ENCODE data around the gene SV2C. TPM values are rescaled to one million over a fixed set of nuclear protein-coding genes. Genes with fewer than 3 reads are reported as not detected.

Gene SV2C
- total RNA-seq, 1 donor: not detected

DNA sequence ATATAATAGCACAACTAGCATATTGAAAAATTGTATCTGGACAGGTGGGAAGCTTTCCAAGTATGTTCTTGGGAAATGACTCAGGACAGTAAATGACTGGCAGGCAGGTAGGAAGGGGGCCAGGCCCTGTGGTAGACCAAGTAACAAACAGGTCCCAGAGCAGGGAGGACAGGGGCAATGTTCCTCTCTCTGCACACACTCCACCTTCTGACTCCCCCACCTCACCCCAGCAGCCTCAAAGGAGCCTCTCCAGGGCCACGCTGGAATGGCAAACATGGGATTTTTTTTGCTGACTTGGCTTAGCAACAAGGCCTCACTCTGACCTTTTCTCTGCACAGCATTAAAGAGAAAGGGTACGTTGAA, 288.8 kb downstream of the SV2C start:
- H4K20me1 ChIP-seq (ENCODE audit: insufficient read depth, low read length): no peaks in the 10 kb centered on the region
- no peak for DNase-seq (ENCODE audit: insufficient read length, low spot score, missing footprints)
- no peaks in the 10 kb centered on the region for H3K36me3 ChIP-seq (ENCODE audit: insufficient read depth, low read length)
- H3K4me2 ChIP-seq (ENCODE audit: insufficient read depth, low read length): no peak overlapping the region
- H3K27ac ChIP-seq (ENCODE audit: low read depth, low read length): no peak overlapping the region
- no peaks in the 10 kb centered on the region for H3K79me2 ChIP-seq (ENCODE audit: insufficient read depth, low read length)
- H3K9me3 ChIP-seq (ENCODE audit: low read depth, low read length): no peaks in the 10 kb centered on the region
- H3K27me3 ChIP-seq (ENCODE audit: insufficient read depth, low read length): no peaks in the 10 kb centered on the region
- peaks cover 3% of the 10 kb centered on the region for H3K4me1 ChIP-seq (ENCODE audit: insufficient read depth, low read length)
- H3K4me3 ChIP-seq (ENCODE audit: insufficient read depth, low read length): no peak overlapping the region
- H2AFZ ChIP-seq (ENCODE audit: low read length): no peak overlapping the region
- TF ChIP-seq, protein P1, sequence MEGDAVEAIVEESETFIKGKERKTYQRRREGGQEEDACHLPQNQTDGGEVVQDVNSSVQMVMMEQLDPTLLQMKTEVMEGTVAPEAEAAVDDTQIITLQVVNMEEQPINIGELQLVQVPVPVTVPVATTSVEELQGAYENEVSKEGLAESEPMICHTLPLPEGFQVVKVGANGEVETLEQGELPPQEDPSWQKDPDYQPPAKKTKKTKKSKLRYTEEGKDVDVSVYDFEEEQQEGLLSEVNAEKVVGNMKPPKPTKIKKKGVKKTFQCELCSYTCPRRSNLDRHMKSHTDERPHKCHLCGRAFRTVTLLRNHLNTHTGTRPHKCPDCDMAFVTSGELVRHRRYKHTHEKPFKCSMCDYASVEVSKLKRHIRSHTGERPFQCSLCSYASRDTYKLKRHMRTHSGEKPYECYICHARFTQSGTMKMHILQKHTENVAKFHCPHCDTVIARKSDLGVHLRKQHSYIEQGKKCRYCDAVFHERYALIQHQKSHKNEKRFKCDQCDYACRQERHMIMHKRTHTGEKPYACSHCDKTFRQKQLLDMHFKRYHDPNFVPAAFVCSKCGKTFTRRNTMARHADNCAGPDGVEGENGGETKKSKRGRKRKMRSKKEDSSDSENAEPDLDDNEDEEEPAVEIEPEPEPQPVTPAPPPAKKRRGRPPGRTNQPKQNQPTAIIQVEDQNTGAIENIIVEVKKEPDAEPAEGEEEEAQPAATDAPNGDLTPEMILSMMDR (IDR thresholded peaks at IDR 0.05; ENCODE audit: extremely low read depth, low read depth, low read length): no peak

DNA sequence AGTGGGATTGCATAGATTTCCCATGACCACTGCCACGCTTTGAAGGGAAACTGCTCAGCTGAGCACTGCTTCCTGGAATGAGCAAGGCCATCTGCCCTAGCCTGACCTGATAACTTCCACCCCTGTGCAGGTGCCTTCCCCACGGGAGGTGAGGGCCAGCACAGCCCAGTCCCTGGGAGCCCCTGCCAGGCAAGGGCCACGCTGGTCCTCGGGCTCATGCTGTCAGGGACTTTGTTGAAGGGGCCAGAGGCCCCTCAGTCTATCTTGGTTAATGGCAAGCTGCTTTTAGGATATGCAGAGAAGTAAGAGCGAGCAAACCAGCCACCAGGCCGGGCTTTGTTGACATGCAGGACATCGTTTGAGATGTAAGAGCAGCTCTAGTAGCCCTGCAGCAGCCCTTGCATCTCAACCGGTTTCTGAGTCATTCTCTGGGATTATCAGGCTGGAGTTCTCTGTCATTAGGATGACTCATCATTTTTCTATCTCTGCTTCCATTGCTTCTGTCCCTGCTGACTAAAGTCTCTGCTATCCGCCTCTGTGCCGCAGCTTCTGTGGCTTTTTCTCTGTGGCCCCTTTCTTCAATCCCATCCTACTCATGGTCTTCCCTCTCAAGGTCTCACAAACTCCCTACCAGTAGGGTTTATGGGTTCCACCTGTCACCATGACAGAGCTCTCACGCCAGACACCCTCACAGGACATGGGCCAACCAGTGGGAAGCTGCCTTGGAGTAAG, 289.3 kb downstream of the SV2C start:
- no peak overlapping the region for H3K4me3 ChIP-seq (ENCODE audit: insufficient read depth, low read length)
- no peaks in the 10 kb centered on the region for H3K27me3 ChIP-seq (ENCODE audit: insufficient read depth, low read length)
- H3K27ac ChIP-seq (ENCODE audit: low read depth, low read length): no peak overlapping the region
- H3K4me2 ChIP-seq (ENCODE audit: insufficient read depth, low read length): no peak overlapping the region
- no peak overlapping the region for H2AFZ ChIP-seq (ENCODE audit: low read length)
- TF ChIP-seq, protein P1 (IDR thresholded peaks at IDR 0.05; ENCODE audit: extremely low read depth, low read depth, low read length): no peak
- H4K20me1 ChIP-seq (ENCODE audit: insufficient read depth, low read length): no peaks in the 10 kb centered on the region
- H3K36me3 ChIP-seq (ENCODE audit: insufficient read depth, low read length): no peaks in the 10 kb centered on the region
- H3K4me1 ChIP-seq (ENCODE audit: insufficient read depth, low read length): peaks cover 3% of the 10 kb centered on the region
- H3K9me3 ChIP-seq (ENCODE audit: low read depth, low read length): no peaks in the 10 kb centered on the region
- peak; percentile 84 for DNase-seq (ENCODE audit: insufficient read length, low spot score, missing footprints)
- H3K79me2 ChIP-seq (ENCODE audit: insufficient read depth, low read length): no peaks in the 10 kb centered on the region

GRCh38 chr5:76376148-76376865, 293.1 kb downstream of the SV2C start:
- no peaks in the 10 kb centered on the region for H3K9me3 ChIP-seq (ENCODE audit: low read depth, low read length)
- H3K4me3 ChIP-seq (ENCODE audit: insufficient read depth, low read length): no peak overlapping the region
- TF ChIP-seq, protein P1 (IDR thresholded peaks at IDR 0.05; ENCODE audit: extremely low read depth, low read depth, low read length): no peak
- DNase-seq (ENCODE audit: insufficient read length, low spot score, missing footprints): no peak
- H3K4me1 ChIP-seq (ENCODE audit: insufficient read depth, low read length): peaks cover 3% of the 10 kb centered on the region
- no peak overlapping the region for H2AFZ ChIP-seq (ENCODE audit: low read length)
- no peak overlapping the region for H3K4me2 ChIP-seq (ENCODE audit: insufficient read depth, low read length)
- H4K20me1 ChIP-seq (ENCODE audit: insufficient read depth, low read length): no peaks in the 10 kb centered on the region
- H3K27me3 ChIP-seq (ENCODE audit: insufficient read depth, low read length): no peaks in the 10 kb centered on the region
- H3K36me3 ChIP-seq (ENCODE audit: insufficient read depth, low read length): no peaks in the 10 kb centered on the region
- H3K27ac ChIP-seq (ENCODE audit: low read depth, low read length): no peak overlapping the region
- no peaks in the 10 kb centered on the region for H3K79me2 ChIP-seq (ENCODE audit: insufficient read depth, low read length)

DNA sequence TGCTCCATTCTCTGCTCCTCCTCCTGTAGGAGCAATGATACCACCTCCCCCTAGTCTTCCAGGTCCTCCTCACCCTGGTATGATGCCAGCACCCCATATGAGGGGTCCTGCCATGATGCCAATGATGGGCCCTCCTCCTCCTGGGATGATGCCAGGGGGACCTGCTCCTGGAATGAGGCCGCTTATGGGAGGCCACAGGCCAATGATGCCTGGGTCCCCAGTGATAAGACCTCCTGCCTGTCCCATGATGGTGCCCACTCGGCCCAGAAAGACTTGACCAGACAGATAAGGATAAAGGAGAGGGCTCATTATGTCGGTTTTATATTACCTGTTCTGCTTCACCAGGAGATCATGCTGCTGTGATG, 293.7 kb downstream of the SV2C start:
- Histone ChIP-seq H3K4me2 (ENCODE audit: insufficient read depth, low read length) (no peak overlapping the region), H3K79me2 (ENCODE audit: insufficient read depth, low read length) (no peaks in the 10 kb centered on the region), H4K20me1 (ENCODE audit: insufficient read depth, low read length) (no peaks in the 10 kb centered on the region), H3K4me1 (ENCODE audit: insufficient read depth, low read length) (peaks cover 3% of the 10 kb centered on the region), H3K9me3 (ENCODE audit: low read depth, low read length) (no peaks in the 10 kb centered on the region), H3K27ac (ENCODE audit: low read depth, low read length) (no peak overlapping the region), H2AFZ (ENCODE audit: low read length) (no peak overlapping the region), H3K27me3 (ENCODE audit: insufficient read depth, low read length) (no peaks in the 10 kb centered on the region), H3K4me3 (ENCODE audit: insufficient read depth, low read length) (no peak overlapping the region), H3K36me3 (ENCODE audit: insufficient read depth, low read length) (no peaks in the 10 kb centered on the region)
- TF ChIP-seq, protein P1 (IDR thresholded peaks at IDR 0.05; ENCODE audit: extremely low read depth, low read depth, low read length): no peak
- no peak for DNase-seq (ENCODE audit: insufficient read length, low spot score, missing footprints)
